SKM-1 treated with dmso at 0.1 percent for 144 hours (cell line): ENCODE measurements around the gene P2RY1.

Source experiments
- DNase-seq: peaks from one replicate; lab custom pipeline; 2025; ENCODE audit not compliant: unreplicated experiment; lab: John Stamatoyannopoulos, UW

P2RY1 gene

GRCh38 chr3:152834776-152835600, at the start of gene P2RY1:
Gene P2RY1, plus strand, starts transcription at chr3:152835131. Its CDS starts 652 bp downstream, at chr3:152835783.
- DNase-seq, result peak; percentile 79

- no peak for DNase-seq
Measured at GRCh38 chr3:152786977-152787681, 47.8 kb upstream of the P2RY1 start.

GRCh38 chr3:152790651-152791387, 44.1 kb upstream of the P2RY1 start:
- DNase-seq, result no peak

- DNase-seq, result no peak
Measured at GRCh38 chr3:152793969-152794368, 41.0 kb upstream of the P2RY1 start.

GRCh38 chr3:152797751-152798432, 37.0 kb upstream of the P2RY1 start:
- no peak for DNase-seq

GRCh38 chr3:152811974-152812760, 22.8 kb upstream of the P2RY1 start:
- no peak for DNase-seq

- DNase-seq, result no peak
Measured at GRCh38 chr3:152817400-152817799, 17.5 kb upstream of the P2RY1 start.

GRCh38 chr3:152818027-152818426, 16.9 kb upstream of the P2RY1 start:
- no peak for DNase-seq

- DNase-seq, result no peak
Measured at GRCh38 chr3:152823173-152823572, 11.8 kb upstream of the P2RY1 start.

GRCh38 chr3:152823781-152824180, 11.2 kb upstream of the P2RY1 start:
- DNase-seq, result no peak

GRCh38 chr3:152825566-152825965, 9.4 kb upstream of the P2RY1 start:
- no peak for DNase-seq

- DNase-seq, result no peak
Measured at GRCh38 chr3:152826476-152826875, 8.5 kb upstream of the P2RY1 start.

- no peak for DNase-seq
Measured at GRCh38 chr3:152827313-152827712, 7.6 kb upstream of the P2RY1 start.

- no peak for DNase-seq
Measured at GRCh38 chr3:152828075-152828840, 6.7 kb upstream of the P2RY1 start.

GRCh38 chr3:152830245-152830644, 4.7 kb upstream of the P2RY1 start:
- DNase-seq, result no peak

- DNase-seq, result no peak
Measured at GRCh38 chr3:152832046-152832445, 2.9 kb upstream of the P2RY1 start.

GRCh38 chr3:152833089-152833488, 1.8 kb upstream of the P2RY1 start:
- DNase-seq, result no peak

GRCh38 chr3:152834191-152834775, 648 bp upstream of the P2RY1 start:
- DNase-seq, result no peak

- DNase-seq, result no peak
Measured at GRCh38 chr3:152835601-152836102, 721 bp downstream of the P2RY1 start.
